ENCODE measurements around the gene KLHL7.
"Not testable (repeated sequence)": the region's sequence is repeated elsewhere in the genome, so short reads cannot be mapped to it uniquely, and the experiment has no call there.

The KLHL7 gene

DNA sequence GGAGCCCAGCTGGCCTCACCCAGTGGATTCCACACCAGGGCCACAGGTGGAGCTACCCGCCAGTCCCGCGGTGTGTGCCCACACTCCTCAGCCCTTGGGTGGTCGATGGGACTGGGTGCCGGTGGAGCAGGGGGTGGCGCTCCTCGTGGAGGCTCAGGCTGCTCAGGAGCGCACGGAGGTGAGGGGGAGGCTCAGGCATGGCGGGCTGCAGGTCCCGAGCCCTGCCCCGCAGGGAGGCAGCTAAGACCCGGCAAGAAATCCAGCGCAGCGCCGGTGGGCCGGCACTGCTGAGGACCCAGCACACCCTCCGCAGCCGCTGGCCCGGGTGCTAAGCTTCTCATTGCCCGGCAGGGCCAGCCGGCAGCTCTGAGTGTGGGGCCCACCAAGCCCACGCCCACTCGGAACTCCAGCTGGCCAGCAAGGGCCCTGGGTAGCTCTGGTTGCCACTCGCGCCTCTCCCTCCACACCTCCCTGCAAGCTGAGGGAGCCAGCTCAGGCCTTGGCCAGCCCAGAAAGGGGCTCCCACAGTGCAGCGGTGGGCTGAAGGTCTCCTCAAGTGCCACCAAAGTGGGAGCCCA, 88.2 kb downstream of the KLHL7 start:
- not testable (repeated sequence) for H3K4me3 ChIP-seq (ENCODE audit: low read depth in 1 of 2, low read length in 2 of 2); H3K9me3 ChIP-seq (ENCODE audit: control insufficient read depth in 1 of 2, low read length in 2 of 2); H3K4me1 ChIP-seq (ENCODE audit: control insufficient read depth in 1 of 2, insufficient read depth in 2 of 2, low read length in 2 of 2); H3K9ac ChIP-seq (ENCODE audit: low read depth in 1 of 2, low read length in 2 of 2); H3K27ac ChIP-seq (ENCODE audit: low read depth, low read length); H3K27me3 ChIP-seq (ENCODE audit: control insufficient read depth in 1 of 2, insufficient read depth in 2 of 2, low read length in 2 of 2)
- peaks cover 9 to 45% of the 10 kb centered on the region in 2 donors for H3K36me3 ChIP-seq (ENCODE audit: control insufficient read depth in 1 of 2, insufficient read depth in 2 of 2, low read length in 2 of 2)

DNA sequence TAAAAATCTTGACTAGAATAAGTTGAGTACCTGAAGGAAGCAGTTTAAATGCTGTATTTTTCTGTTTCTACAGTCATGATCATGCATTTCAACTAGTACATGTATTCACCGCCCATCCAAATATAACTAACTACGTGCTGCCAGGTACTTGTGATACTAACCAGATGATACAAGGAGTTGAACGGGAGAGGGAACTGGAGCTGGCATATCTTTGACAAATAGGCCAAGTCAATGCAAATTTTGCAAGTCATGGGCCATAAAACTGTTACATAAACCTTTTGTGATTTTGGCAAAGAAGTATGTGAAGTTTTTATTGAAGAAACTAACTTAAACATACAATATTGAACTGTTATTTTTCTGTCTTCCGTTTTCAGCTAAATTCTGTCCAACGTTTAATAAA, 90.7 kb downstream of the KLHL7 start:
- H3K9me3 ChIP-seq (ENCODE audit: control insufficient read depth in 1 of 2, low read length in 2 of 2) = no peaks in the 10 kb centered on the region
- no peaks in the 10 kb centered on the region for H3K4me1 ChIP-seq (ENCODE audit: control insufficient read depth in 1 of 2, insufficient read depth in 2 of 2, low read length in 2 of 2)
- H3K4me3 ChIP-seq (ENCODE audit: low read depth in 1 of 2, low read length in 2 of 2) = no peak overlapping the region
- no peaks in the 10 kb centered on the region for H3K27me3 ChIP-seq (ENCODE audit: control insufficient read depth in 1 of 2, insufficient read depth in 2 of 2, low read length in 2 of 2)
- H3K36me3 ChIP-seq (ENCODE audit: control insufficient read depth in 1 of 2, insufficient read depth in 2 of 2, low read length in 2 of 2) = peaks cover 22 to 56% of the 10 kb centered on the region in 2 donors
- no peak overlapping the region for H3K9ac ChIP-seq (ENCODE audit: low read depth in 1 of 2, low read length in 2 of 2)
- no peak overlapping the region for H3K27ac ChIP-seq (ENCODE audit: low read depth, low read length)

DNA sequence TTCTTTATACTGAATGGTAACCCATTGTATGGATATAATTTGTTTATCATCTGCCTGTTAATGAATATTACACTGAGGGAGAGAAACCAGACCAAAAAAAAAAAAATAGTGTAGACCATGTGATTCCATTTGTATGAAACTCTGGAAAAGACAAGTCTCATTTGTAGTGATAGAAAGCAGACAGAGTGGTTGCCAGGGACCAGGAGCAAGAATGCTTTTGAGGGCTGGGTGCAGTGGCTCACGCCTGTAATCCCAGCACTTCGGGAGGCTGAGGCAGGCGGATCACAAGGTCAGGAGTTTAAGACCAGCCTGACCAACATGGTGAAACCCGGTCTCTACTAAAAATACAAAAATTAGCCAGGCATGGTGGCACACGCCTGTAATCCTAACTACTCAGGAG, 92.2 kb downstream of the KLHL7 start:
- not testable (repeated sequence) for H3K4me3 ChIP-seq (ENCODE audit: low read depth in 1 of 2, low read length in 2 of 2); H3K27me3 ChIP-seq (ENCODE audit: control insufficient read depth in 1 of 2, insufficient read depth in 2 of 2, low read length in 2 of 2); H3K9ac ChIP-seq (ENCODE audit: low read depth in 1 of 2, low read length in 2 of 2); H3K9me3 ChIP-seq (ENCODE audit: control insufficient read depth in 1 of 2, low read length in 2 of 2); H3K4me1 ChIP-seq (ENCODE audit: control insufficient read depth in 1 of 2, insufficient read depth in 2 of 2, low read length in 2 of 2); H3K27ac ChIP-seq (ENCODE audit: low read depth, low read length)
- H3K36me3 ChIP-seq (ENCODE audit: control insufficient read depth in 1 of 2, insufficient read depth in 2 of 2, low read length in 2 of 2) = peaks cover 22 to 51% of the 10 kb centered on the region in 2 donors

DNA sequence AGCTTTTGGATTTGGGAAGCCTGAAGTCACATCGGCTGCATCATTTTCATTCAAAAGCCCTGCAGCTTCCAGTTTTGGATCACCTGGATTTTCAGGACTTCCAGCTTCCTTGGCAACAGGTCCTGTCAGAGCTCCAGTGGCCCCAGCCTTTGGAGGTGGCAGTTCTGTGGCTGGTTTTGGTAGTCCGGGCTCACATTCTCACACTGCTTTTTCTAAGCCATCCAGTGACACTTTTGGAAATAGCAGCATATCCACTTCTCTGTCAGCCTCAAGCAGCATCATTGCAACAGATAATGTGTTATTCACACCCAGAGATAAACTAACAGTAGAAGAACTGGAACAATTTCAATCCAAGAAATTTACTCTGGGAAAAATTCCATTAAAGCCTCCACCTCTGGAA, 94.7 kb downstream of the KLHL7 start:
- Histone ChIP-seq H3K9me3 (ENCODE audit: control insufficient read depth in 1 of 2, low read length in 2 of 2) (no peaks in the 10 kb centered on the region), H3K36me3 (ENCODE audit: control insufficient read depth in 1 of 2, insufficient read depth in 2 of 2, low read length in 2 of 2) (peaks cover 22 to 41% of the 10 kb centered on the region in 2 donors), H3K9ac (ENCODE audit: low read depth in 1 of 2, low read length in 2 of 2) (no peak overlapping the region), H3K4me3 (ENCODE audit: low read depth in 1 of 2, low read length in 2 of 2) (no peak overlapping the region), H3K27me3 (ENCODE audit: control insufficient read depth in 1 of 2, insufficient read depth in 2 of 2, low read length in 2 of 2) (no peaks in the 10 kb centered on the region), H3K4me1 (ENCODE audit: control insufficient read depth in 1 of 2, insufficient read depth in 2 of 2, low read length in 2 of 2) (no peaks in the 10 kb centered on the region), H3K27ac (ENCODE audit: low read depth, low read length) (no peak overlapping the region)

DNA sequence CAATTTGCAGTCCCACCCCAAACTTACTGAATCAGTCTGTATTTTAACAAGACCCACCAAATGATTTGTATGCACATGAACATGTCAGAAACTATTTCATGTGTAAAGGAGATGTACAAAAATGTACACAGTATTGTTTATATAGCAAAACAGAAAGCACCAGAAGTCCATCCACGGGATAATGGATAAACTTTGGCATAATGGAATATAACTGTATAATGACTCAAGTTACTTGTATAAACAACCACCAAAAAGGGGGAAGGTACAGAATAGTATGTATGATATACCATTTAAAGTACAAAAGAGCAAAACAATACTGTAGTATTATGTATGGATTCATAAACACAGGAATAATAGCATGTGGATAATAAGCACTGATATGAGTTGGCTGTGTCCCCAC, 98.7 kb downstream of the KLHL7 start:
- H3K36me3 ChIP-seq (ENCODE audit: control insufficient read depth in 1 of 2, insufficient read depth in 2 of 2, low read length in 2 of 2) = peaks cover 16 to 24% of the 10 kb centered on the region in 2 donors
- no peak overlapping the region for H3K4me3 ChIP-seq (ENCODE audit: low read depth in 1 of 2, low read length in 2 of 2)
- no peak overlapping the region for H3K27ac ChIP-seq (ENCODE audit: low read depth, low read length)
- H3K4me1 ChIP-seq (ENCODE audit: control insufficient read depth in 1 of 2, insufficient read depth in 2 of 2, low read length in 2 of 2) = no peaks in the 10 kb centered on the region
- no peaks in the 10 kb centered on the region for H3K27me3 ChIP-seq (ENCODE audit: control insufficient read depth in 1 of 2, insufficient read depth in 2 of 2, low read length in 2 of 2)
- no peak overlapping the region for H3K9ac ChIP-seq (ENCODE audit: low read depth in 1 of 2, low read length in 2 of 2)
- H3K9me3 ChIP-seq (ENCODE audit: control insufficient read depth in 1 of 2, low read length in 2 of 2) = no peaks in the 10 kb centered on the region

DNA sequence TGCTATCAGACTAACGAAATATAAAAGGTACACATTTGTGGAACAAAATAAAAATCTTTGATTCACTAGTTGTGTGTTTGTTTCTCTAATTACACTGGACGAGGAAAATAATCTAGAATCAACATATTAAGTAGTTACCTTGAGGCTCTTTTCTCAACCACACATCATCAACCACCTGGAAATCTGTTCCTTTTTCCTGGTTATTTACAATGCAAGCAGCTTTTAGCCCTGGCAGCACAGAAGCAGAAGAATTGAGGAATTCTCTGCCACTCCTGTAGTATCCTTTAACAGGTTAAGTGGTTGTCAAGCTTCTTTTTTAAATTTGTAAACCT, 100.0 kb downstream of the KLHL7 start:
- no peak overlapping the region for H3K27ac ChIP-seq (ENCODE audit: low read depth, low read length)
- H3K9ac ChIP-seq (ENCODE audit: low read depth in 1 of 2, low read length in 2 of 2) = no peak overlapping the region
- no peaks in the 10 kb centered on the region for H3K4me1 ChIP-seq (ENCODE audit: control insufficient read depth in 1 of 2, insufficient read depth in 2 of 2, low read length in 2 of 2)
- H3K36me3 ChIP-seq (ENCODE audit: control insufficient read depth in 1 of 2, insufficient read depth in 2 of 2, low read length in 2 of 2) = peaks cover 3 to 11% of the 10 kb centered on the region in 2 donors
- no peaks in the 10 kb centered on the region for H3K27me3 ChIP-seq (ENCODE audit: control insufficient read depth in 1 of 2, insufficient read depth in 2 of 2, low read length in 2 of 2)
- H3K9me3 ChIP-seq (ENCODE audit: control insufficient read depth in 1 of 2, low read length in 2 of 2) = no peaks in the 10 kb centered on the region
- H3K4me3 ChIP-seq (ENCODE audit: low read depth in 1 of 2, low read length in 2 of 2) = no peak overlapping the region

DNA sequence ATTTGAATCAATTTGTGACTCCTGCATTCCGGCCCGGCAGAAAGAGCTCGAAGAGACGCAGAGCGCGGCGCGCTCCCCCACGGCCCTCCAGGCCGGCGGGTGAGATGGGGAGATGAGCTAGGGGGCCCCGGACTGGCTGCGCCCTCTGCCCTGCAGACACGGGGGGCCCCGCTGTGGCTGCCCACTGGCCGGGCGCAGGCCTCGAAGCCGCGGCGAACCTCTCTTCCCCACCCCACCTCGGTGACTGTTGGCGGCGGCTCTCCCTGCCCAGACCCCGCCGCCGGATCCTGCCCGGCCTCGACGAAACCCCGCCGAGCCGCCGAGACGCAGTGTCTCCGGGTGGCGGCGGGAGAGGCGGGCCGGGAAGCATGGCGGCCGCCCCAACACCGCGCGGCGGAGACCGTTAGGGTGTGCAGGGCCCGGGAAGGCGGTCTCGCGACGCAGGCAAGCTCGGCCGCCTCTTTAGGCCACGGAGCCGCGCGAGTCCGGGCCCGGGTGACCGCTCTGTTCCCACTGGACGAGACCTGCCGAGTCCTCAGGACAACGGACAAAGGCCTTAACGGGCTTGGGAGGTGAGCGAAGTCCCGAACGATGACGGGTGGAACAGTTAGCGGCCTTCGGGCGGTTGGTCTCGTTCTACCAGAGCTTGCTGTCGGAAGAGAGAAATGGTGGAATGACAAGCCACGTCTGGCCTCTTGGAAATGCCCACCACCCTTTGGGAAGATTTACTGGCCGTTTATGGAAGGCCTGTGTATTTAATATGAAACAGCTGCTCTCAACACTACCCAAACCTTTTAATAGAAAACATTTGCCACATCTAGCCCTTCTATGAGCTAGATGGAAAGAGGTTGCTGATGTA, 100.6 kb downstream of the KLHL7 start:
- peaks cover 0 to 5% of the 10 kb centered on the region in 2 donors for H3K36me3 ChIP-seq (ENCODE audit: control insufficient read depth in 1 of 2, insufficient read depth in 2 of 2, low read length in 2 of 2)
- peak overlapping the region; percentile 56 for H3K27ac ChIP-seq (ENCODE audit: low read depth, low read length)
- no peaks in the 10 kb centered on the region for H3K27me3 ChIP-seq (ENCODE audit: control insufficient read depth in 1 of 2, insufficient read depth in 2 of 2, low read length in 2 of 2)
- no peaks in the 10 kb centered on the region for H3K9me3 ChIP-seq (ENCODE audit: control insufficient read depth in 1 of 2, low read length in 2 of 2)
- H3K4me3 ChIP-seq (ENCODE audit: low read depth in 1 of 2, low read length in 2 of 2) = peak overlapping the region in 1 of 2 donors; percentile 40
- no peak overlapping the region for H3K9ac ChIP-seq (ENCODE audit: low read depth in 1 of 2, low read length in 2 of 2)
- H3K4me1 ChIP-seq (ENCODE audit: control insufficient read depth in 1 of 2, insufficient read depth in 2 of 2, low read length in 2 of 2) = no peaks in the 10 kb centered on the region

DNA sequence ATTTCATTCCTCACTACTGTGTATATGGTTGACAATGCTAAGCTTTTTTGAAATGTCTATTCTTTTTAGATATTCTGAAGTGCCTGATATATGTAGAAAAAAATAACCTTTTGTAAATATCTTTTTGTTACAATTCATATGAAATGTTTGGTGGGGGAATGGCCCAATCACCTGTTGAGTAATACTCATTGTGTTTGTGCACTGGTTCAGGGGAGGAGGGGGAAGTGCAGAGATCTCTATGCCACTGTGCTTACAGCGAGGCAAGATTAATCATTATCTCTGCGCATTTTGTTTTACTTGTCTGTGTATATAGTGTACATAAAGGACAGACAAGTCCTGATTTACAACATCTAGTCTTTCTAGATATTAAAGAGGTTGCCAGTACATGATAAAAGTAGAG, 101.4 kb downstream of the KLHL7 start:
- H3K9ac ChIP-seq (ENCODE audit: low read depth in 1 of 2, low read length in 2 of 2) = no peak overlapping the region
- H3K36me3 ChIP-seq (ENCODE audit: control insufficient read depth in 1 of 2, insufficient read depth in 2 of 2, low read length in 2 of 2) = no peaks in the 10 kb centered on the region
- no peak overlapping the region for H3K27ac ChIP-seq (ENCODE audit: low read depth, low read length)
- no peaks in the 10 kb centered on the region for H3K9me3 ChIP-seq (ENCODE audit: control insufficient read depth in 1 of 2, low read length in 2 of 2)
- no peaks in the 10 kb centered on the region for H3K4me1 ChIP-seq (ENCODE audit: control insufficient read depth in 1 of 2, insufficient read depth in 2 of 2, low read length in 2 of 2)
- H3K4me3 ChIP-seq (ENCODE audit: low read depth in 1 of 2, low read length in 2 of 2) = no peak overlapping the region
- H3K27me3 ChIP-seq (ENCODE audit: control insufficient read depth in 1 of 2, insufficient read depth in 2 of 2, low read length in 2 of 2) = no peaks in the 10 kb centered on the region

DNA sequence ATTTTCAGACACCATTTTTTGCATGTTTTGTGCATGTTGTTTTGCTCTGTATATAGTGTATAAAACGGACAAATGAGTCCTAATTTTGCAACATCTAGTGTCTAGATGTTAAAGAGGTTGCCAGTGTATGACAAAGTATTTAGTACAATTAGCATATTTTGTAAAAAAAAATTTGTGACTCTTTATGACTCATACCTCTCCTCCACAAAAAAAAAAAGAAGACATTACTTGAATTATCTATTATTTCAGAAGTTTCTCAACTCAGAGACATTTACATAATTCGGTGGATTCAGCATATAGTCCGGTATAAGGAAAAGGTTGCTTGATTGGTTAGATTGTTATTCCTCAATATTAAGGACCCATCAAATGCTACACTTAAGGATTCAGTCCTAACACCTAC, 102.3 kb downstream of the KLHL7 start:
- Histone ChIP-seq H3K9me3 (ENCODE audit: control insufficient read depth in 1 of 2, low read length in 2 of 2) (no peaks in the 10 kb centered on the region), H3K27ac (ENCODE audit: low read depth, low read length) (no peak overlapping the region), H3K4me1 (ENCODE audit: control insufficient read depth in 1 of 2, insufficient read depth in 2 of 2, low read length in 2 of 2) (no peaks in the 10 kb centered on the region), H3K4me3 (ENCODE audit: low read depth in 1 of 2, low read length in 2 of 2) (no peak overlapping the region), H3K27me3 (ENCODE audit: control insufficient read depth in 1 of 2, insufficient read depth in 2 of 2, low read length in 2 of 2) (no peaks in the 10 kb centered on the region), H3K36me3 (ENCODE audit: control insufficient read depth in 1 of 2, insufficient read depth in 2 of 2, low read length in 2 of 2) (no peaks in the 10 kb centered on the region), H3K9ac (ENCODE audit: low read depth in 1 of 2, low read length in 2 of 2) (no peak overlapping the region)

DNA sequence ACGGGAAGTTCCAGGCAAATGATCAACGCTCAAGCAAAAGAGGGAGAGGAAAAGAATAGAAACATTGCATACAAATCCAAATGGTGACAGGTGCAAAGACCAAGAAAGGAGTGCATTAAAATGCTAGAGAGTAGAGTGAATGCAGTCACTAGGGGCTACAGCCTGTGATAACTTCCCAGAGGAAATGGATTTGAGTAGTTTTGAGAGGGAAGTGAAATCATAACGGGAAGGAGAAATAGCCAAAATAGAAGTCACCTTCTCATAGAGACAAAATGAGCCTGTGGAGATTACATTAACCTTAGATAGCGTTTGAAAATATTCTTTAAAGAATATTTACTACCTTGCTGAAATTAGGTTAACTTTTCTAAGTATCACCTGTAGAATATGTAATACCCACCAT, 102.7 kb downstream of the KLHL7 start:
- H3K4me1 ChIP-seq (ENCODE audit: control insufficient read depth in 1 of 2, insufficient read depth in 2 of 2, low read length in 2 of 2) = no peaks in the 10 kb centered on the region
- no peak overlapping the region for H3K4me3 ChIP-seq (ENCODE audit: low read depth in 1 of 2, low read length in 2 of 2)
- H3K27me3 ChIP-seq (ENCODE audit: control insufficient read depth in 1 of 2, insufficient read depth in 2 of 2, low read length in 2 of 2) = no peaks in the 10 kb centered on the region
- no peaks in the 10 kb centered on the region for H3K36me3 ChIP-seq (ENCODE audit: control insufficient read depth in 1 of 2, insufficient read depth in 2 of 2, low read length in 2 of 2)
- no peaks in the 10 kb centered on the region for H3K9me3 ChIP-seq (ENCODE audit: control insufficient read depth in 1 of 2, low read length in 2 of 2)
- H3K9ac ChIP-seq (ENCODE audit: low read depth in 1 of 2, low read length in 2 of 2) = no peak overlapping the region
- H3K27ac ChIP-seq (ENCODE audit: low read depth, low read length) = no peak overlapping the region

Data from duodenal mucosa (tissue), 2 donors.